GM23338 (cell line): Measurements from ENCODE around the gene KIAA1549. TPM values are rescaled to one million over a fixed set of nuclear protein-coding genes. Genes with fewer than 3 reads are reported as not detected.

Source experiments
- ATAC-seq: fragments of 200-7000 bp; cut with Tn5 transposase; 3 replicates; pipeline ENCODE4 v1.9.1; 2020
- DNase-seq: peaks from one replicate; pipeline ENCODE4 v3.0.0-alpha.2; 2015; ENCODE audit warnings: low spot score
- H2AFZ ChIP-seq: fragments of 200-600 bp; sonication (generic); 2 replicates; pipeline ENCODE4 v1.8.0; 2016; ENCODE audit warnings: antibody characterized with exemption, mild to moderate bottlenecking, moderate library complexity
- H3F3A ChIP-seq: fragments of 200-600 bp; sonication (generic); replicated peaks from 2 replicates; pipeline ENCODE4 v1.8.0; 2017; ENCODE audit warnings: antibody characterized with exemption, mixed run types, low read depth
- H3K27ac ChIP-seq: fragments of 200-600 bp; sonication (generic); 2 replicates; pipeline ENCODE4 v1.6.1; 2016; ENCODE audit warnings: low read depth
- H3K27me3 ChIP-seq: fragments of 200-600 bp; sonication (generic); 2 replicates; pipeline ENCODE4 v1.8.0; 2016; ENCODE audit warnings: mild to moderate bottlenecking, mixed run types, moderate library complexity; ENCODE audit not compliant: insufficient read depth
- H3K36me3 ChIP-seq: fragments of 200-600 bp; sonication (generic); 2 replicates; pipeline ENCODE4 v1.8.0; 2016; ENCODE audit warnings: mild to moderate bottlenecking; ENCODE audit not compliant: insufficient read depth
- H3K4me1 ChIP-seq: fragments of 200-600 bp; sonication (generic); 2 replicates; pipeline ENCODE4 v1.8.0; 2016; ENCODE audit warnings: mild to moderate bottlenecking, moderate library complexity; ENCODE audit not compliant: insufficient read depth
- H3K4me2 ChIP-seq: fragments of 200-600 bp; sonication (generic); 2 replicates; pipeline ENCODE4 v1.7.1; 2017; ENCODE audit warnings: mixed run types
- H3K4me3 ChIP-seq: fragments of 200-600 bp; sonication (generic); 2 replicates; pipeline ENCODE4 v1.6.1; 2016; ENCODE audit warnings: mixed run types
- H3K79me2 ChIP-seq: fragments of 200-600 bp; sonication (generic); replicated peaks from 2 replicates; pipeline ENCODE4 v1.8.0; 2017; ENCODE audit warnings: mild to moderate bottlenecking; ENCODE audit not compliant: insufficient read depth
- H3K9me2 ChIP-seq: fragments of 200-600 bp; sonication (generic); 2 replicates; pipeline ENCODE4 v1.8.0; 2017; ENCODE audit not compliant: insufficient read depth
- H4K20me1 ChIP-seq: fragments of 200-600 bp; sonication (generic); replicated peaks from 2 replicates; pipeline ENCODE4 v1.8.0; 2017; ENCODE audit warnings: mild to moderate bottlenecking; ENCODE audit not compliant: insufficient read depth
- H3K27ac Mint-ChIP-seq: 2 replicates; pipeline ENCODE4 v1.8.0; 2020; ENCODE audit warnings: inconsistent platforms, mild to moderate bottlenecking, moderate library complexity, mixed read lengths
- H3K27me3 Mint-ChIP-seq: 3 replicates; pipeline ENCODE4 v1.8.0; 2022; ENCODE audit warnings: low read depth, mild to moderate bottlenecking, moderate library complexity, mixed read lengths, inconsistent platforms; ENCODE audit not compliant: insufficient read depth, poor library complexity
- H3K36me3 Mint-ChIP-seq: 3 replicates; pipeline ENCODE4 v1.8.0; 2021; ENCODE audit warnings: low read depth, mild to moderate bottlenecking, inconsistent platforms, moderate library complexity, mixed read lengths
- H3K4me1 Mint-ChIP-seq: 3 replicates; pipeline ENCODE4 v1.8.0; 2020; ENCODE audit warnings: mild to moderate bottlenecking, inconsistent platforms, mixed read lengths
- H3K4me3 Mint-ChIP-seq: 3 replicates; pipeline ENCODE4 v1.8.0; 2021; ENCODE audit warnings: moderate library complexity, mild to moderate bottlenecking, inconsistent platforms, mixed read lengths
- H3K9me3 Mint-ChIP-seq: 3 replicates; pipeline ENCODE4 v1.8.0; 2020; ENCODE audit warnings: moderate library complexity, mild to moderate bottlenecking, inconsistent platforms, mixed read lengths
- CREB1 ChIP-seq: fragments of 250-450 bp; sonication (Bioruptor Pico); IDR thresholded peaks from 2 replicates; pipeline ENCODE4 v1.5.0; 2020; ENCODE audit warnings: low read depth, mild to moderate bottlenecking, moderate library complexity
- CTCF ChIP-seq, 2 experiments: fragments of 200-600 bp in 1 of 2; sonication (generic) in 1 of 2; conservative IDR thresholded peaks; 2 replicates each; pipeline versions ENCODE4 v1.5.1 to v1.6.1; 2016 to 2017; ENCODE audit warnings: antibody characterized with exemption in 2 of 2, low read depth in 2 of 2, mild to moderate bottlenecking in 2 of 2, moderate library complexity in 1 of 2
- EZH2 ChIP-seq: fragments of 200-600 bp; sonication (generic); IDR thresholded peaks from one replicate; pipeline ENCODE4 v1.8.0; 2017; ENCODE audit warnings: antibody characterized with exemption, mild to moderate bottlenecking, low read depth; ENCODE audit not compliant: unreplicated experiment
- EZH2phosphoT487 ChIP-seq: fragments of 200-600 bp; sonication (generic); IDR thresholded peaks from one replicate; pipeline ENCODE4 v1.8.1; 2018; ENCODE audit warnings: antibody characterized with exemption; ENCODE audit not compliant: unreplicated experiment
- JUNB ChIP-seq: IDR thresholded peaks from one replicate; pipeline ENCODE4 v1.6.1; 2016; ENCODE audit warnings: antibody characterized with exemption; ENCODE audit not compliant: unreplicated experiment
- NANOG ChIP-seq: IDR thresholded peaks from 2 replicates; pipeline ENCODE4 v1.6.1; 2016; ENCODE audit warnings: antibody characterized with exemption, borderline replicate concordance
- POLR2AphosphoS5 ChIP-seq: IDR thresholded peaks from 2 replicates; pipeline ENCODE4 v1.6.1; 2016; ENCODE audit warnings: antibody characterized with exemption, low read depth
- REST ChIP-seq: IDR thresholded peaks from one replicate; pipeline ENCODE4 v1.6.1; 2018; ENCODE audit warnings: antibody characterized with exemption; ENCODE audit not compliant: unreplicated experiment
- STAT1 ChIP-seq: IDR thresholded peaks from one replicate; pipeline ENCODE4 v1.6.1; 2016; ENCODE audit warnings: antibody characterized with exemption; ENCODE audit not compliant: unreplicated experiment
- polyA plus RNA-seq: library from polyadenylated mRNA; unstranded; fragments of >200 nt; fragmentation: Nextera tagmentation; extraction: Ambion mirVana; gene quantifications from 2 replicates; pipeline ENCODE4 v1.2.1, GENCODE V29; 2016
- total RNA-seq: library from RNA; depleted of rRNA; stranded (reverse); fragments of >200 nt; shearing (Covaris generic); gene quantifications from 2 replicates; pipeline ENCODE4 v1.2.3, GENCODE V29; 2014
- TF ChIP-seq, protein P1 (sequence below): fragments of 250-450 bp; sonication (Bioruptor Pico); IDR thresholded peaks from 2 replicates; pipeline ENCODE4 v1.5.0; 2020; ENCODE audit warnings: mild to moderate bottlenecking, moderate library complexity
- TF ChIP-seq, protein P2 (sequence below): IDR thresholded peaks from 2 replicates; pipeline ENCODE4 v1.6.1; 2016; ENCODE audit warnings: antibody characterized with exemption

KIAA1549 gene
- total and polyA plus RNA-seq, 2 experiments from 2014 or later = 3.6 to 13.5 TPM

DNA sequence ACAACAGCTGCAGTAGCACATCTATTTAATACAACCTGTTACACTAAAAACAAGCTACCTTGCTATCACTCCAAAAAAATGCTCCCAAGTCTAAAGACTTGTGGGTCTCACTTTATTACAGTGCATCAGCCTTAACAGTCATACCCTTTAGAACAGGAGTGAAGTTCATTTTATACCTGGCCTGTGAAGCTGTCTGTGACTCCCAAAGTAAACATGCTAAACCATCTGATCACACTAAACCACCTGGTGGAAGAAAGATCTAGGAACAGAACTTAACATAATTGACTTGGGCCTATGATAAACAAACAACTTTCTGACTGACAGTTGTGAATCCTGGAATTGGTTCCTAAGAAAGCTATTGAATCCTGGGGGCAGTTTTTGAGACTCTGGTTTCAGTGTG lies 102.3 kb downstream of the KIAA1549 start (continued):
- TF ChIP-seq CTCF (conservative IDR thresholded peaks at IDR 0.05; ENCODE audit: low read depth in 2 of 2) = no peak
- TF ChIP-seq EZH2phosphoT487 = no peak
- TF ChIP-seq JUNB = no peak

DNA sequence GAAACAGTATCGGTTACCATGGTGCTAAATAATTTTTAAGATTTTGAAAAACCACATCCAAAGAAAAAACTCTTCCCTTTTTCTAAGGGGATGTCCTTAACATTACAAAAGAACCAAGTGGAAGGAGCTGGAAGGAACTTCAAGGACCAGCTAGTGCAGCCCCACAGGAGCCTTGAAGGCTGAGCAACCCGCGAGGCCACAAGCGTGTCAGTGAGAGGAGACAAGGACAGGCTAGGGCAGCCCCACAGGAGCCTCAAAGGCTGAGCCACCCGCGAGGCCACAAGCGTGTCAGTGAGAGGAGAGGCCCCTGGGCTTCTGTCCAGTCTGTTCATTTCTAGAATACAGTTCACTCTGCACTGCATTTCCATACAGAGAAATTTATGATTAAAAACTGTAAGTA lies 103.1 kb downstream of the KIAA1549 start:
- Histone ChIP-seq H3K4me1 (no peaks in the 10 kb centered on the region), H3K36me3 (no peaks in the 10 kb centered on the region), H3K27me3 (no peaks in the 10 kb centered on the region), H3K9me2 (no peaks in the 10 kb centered on the region), H3K4me3 (no peak overlapping the region), H3K4me2 (no peak overlapping the region), H3F3A (no peaks in the 10 kb centered on the region), H3K79me2 (no peaks in the 10 kb centered on the region), H3K27ac (no peak overlapping the region), H2AFZ (no peak overlapping the region), H4K20me1 (no peaks in the 10 kb centered on the region)
- H3K9me3 Mint-ChIP-seq = no peaks in the 10 kb centered on the region
- ATAC-seq = peak; percentile 54
- peaks cover 3% of the 10 kb centered on the region; the same call in 2 of the 3 replicates for H3K4me1 Mint-ChIP-seq
- no peak for TF ChIP-seq REST
- TF ChIP-seq, protein P1, sequence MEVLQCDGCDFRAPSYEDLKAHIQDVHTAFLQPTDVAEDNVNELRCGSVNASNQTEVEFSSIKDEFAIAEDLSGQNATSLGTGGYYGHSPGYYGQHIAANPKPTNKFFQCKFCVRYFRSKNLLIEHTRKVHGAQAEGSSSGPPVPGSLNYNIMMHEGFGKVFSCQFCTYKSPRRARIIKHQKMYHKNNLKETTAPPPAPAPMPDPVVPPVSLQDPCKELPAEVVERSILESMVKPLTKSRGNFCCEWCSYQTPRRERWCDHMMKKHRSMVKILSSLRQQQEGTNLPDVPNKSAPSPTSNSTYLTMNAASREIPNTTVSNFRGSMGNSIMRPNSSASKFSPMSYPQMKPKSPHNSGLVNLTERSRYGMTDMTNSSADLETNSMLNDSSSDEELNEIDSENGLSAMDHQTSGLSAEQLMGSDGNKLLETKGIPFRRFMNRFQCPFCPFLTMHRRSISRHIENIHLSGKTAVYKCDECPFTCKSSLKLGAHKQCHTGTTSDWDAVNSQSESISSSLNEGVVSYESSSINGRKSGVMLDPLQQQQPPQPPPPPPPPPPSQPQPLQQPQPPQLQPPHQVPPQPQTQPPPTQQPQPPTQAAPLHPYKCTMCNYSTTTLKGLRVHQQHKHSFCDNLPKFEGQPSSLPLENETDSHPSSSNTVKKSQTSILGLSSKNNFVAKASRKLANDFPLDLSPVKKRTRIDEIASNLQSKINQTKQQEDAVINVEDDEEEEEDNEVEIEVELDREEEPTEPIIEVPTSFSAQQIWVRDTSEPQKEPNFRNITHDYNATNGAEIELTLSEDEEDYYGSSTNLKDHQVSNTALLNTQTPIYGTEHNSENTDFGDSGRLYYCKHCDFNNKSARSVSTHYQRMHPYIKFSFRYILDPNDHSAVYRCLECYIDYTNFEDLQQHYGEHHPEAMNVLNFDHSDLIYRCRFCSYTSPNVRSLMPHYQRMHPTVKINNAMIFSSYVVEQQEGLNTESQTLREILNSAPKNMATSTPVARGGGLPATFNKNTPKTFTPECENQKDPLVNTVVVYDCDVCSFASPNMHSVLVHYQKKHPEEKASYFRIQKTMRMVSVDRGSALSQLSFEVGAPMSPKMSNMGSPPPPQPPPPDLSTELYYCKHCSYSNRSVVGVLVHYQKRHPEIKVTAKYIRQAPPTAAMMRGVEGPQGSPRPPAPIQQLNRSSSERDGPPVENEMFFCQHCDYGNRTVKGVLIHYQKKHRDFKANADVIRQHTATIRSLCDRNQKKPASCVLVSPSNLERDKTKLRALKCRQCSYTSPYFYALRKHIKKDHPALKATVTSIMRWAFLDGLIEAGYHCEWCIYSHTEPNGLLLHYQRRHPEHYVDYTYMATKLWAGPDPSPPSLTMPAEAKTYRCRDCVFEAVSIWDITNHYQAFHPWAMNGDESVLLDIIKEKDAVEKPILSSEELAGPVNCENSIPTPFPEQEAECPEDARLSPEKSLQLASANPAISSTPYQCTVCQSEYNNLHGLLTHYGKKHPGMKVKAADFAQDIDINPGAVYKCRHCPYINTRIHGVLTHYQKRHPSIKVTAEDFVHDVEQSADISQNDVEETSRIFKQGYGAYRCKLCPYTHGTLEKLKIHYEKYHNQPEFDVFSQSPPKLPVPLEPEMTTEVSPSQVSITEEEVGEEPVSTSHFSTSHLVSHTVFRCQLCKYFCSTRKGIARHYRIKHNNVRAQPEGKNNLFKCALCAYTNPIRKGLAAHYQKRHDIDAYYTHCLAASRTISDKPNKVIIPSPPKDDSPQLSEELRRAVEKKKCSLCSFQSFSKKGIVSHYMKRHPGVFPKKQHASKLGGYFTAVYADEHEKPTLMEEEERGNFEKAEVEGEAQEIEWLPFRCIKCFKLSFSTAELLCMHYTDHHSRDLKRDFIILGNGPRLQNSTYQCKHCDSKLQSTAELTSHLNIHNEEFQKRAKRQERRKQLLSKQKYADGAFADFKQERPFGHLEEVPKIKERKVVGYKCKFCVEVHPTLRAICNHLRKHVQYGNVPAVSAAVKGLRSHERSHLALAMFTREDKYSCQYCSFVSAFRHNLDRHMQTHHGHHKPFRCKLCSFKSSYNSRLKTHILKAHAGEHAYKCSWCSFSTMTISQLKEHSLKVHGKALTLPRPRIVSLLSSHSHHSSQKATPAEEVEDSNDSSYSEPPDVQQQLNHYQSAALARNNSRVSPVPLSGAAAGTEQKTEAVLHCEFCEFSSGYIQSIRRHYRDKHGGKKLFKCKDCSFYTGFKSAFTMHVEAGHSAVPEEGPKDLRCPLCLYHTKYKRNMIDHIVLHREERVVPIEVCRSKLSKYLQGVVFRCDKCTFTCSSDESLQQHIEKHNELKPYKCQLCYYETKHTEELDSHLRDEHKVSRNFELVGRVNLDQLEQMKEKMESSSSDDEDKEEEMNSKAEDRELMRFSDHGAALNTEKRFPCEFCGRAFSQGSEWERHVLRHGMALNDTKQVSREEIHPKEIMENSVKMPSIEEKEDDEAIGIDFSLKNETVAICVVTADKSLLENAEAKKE (CRISPR knock-in tag) = no peak
- no peak for TF ChIP-seq CREB1 (CRISPR knock-in tag)
- no peak for TF ChIP-seq STAT1
- no peak for TF ChIP-seq NANOG
- TF ChIP-seq EZH2 = no peak
- TF ChIP-seq, protein P2, sequence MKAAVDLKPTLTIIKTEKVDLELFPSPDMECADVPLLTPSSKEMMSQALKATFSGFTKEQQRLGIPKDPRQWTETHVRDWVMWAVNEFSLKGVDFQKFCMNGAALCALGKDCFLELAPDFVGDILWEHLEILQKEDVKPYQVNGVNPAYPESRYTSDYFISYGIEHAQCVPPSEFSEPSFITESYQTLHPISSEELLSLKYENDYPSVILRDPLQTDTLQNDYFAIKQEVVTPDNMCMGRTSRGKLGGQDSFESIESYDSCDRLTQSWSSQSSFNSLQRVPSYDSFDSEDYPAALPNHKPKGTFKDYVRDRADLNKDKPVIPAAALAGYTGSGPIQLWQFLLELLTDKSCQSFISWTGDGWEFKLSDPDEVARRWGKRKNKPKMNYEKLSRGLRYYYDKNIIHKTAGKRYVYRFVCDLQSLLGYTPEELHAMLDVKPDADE = no peak
- no peak for TF ChIP-seq JUNB
- no peak for TF ChIP-seq POLR2AphosphoS5
- TF ChIP-seq EZH2phosphoT487 = no peak
- DNase-seq = no peak
- H3K36me3 Mint-ChIP-seq = peaks cover 18% of the 10 kb centered on the region
- H3K27ac Mint-ChIP-seq = no peak overlapping the region
- no peak overlapping the region for H3K4me3 Mint-ChIP-seq
- no peaks in the 10 kb centered on the region for H3K27me3 Mint-ChIP-seq
